Esophagus squamous epithelium (tissue), 4 donors: Measurements from ENCODE around the gene CTAG1A.
"Not testable (repeated sequence)": the region's sequence is repeated elsewhere in the genome, so short reads cannot be mapped to it uniquely, and the experiment has no call there.

Source experiments
- CTCF ChIP-seq, 6 experiments: fragments of 450-650 bp in 4 of 6; fragments of 200-600 bp in 2 of 6; sonication (generic) in 2 of 6; IDR thresholded peaks; one replicate each; pipeline ENCODE4 v1.5.1; 2016 to 2019; ENCODE audit warnings: antibody characterized with exemption in 6 of 6, mild to moderate bottlenecking in 4 of 6, moderate library complexity in 4 of 6
- POLR2A ChIP-seq, 4 donors: fragments of 450-650 bp; IDR thresholded peaks; one replicate each; pipeline ENCODE4 v1.6.1; 2017; ENCODE audit warnings: antibody characterized with exemption in 4 of 4, mild to moderate bottlenecking in 4 of 4, moderate library complexity in 3 of 4

- not testable (repeated sequence) for TF ChIP-seq POLR2A, CTCF (IDR thresholded peaks at IDR 0.05)
Measured at GRCh38 chrX:154628960-154629359, 44.0 kb downstream of the CTAG1A start.
